GM12872 (cell line): Measurements from ENCODE around the gene SRSF2.
A peak's percentile ranks its signal among the peaks of the same experiment; 100 is the strongest.

Experiments
- TF ChIP-seq, protein P1 (sequence below): IDR thresholded peaks from 3 replicates; pipeline ENCODE4 v1.5.1; 2011; ENCODE audit warnings: low read depth, mild to moderate bottlenecking, low read length, moderate library complexity; ENCODE audit not compliant: insufficient read depth

Gene SRSF2

GRCh38 chr17:76720211-76720610, 16.9 kb downstream of the SRSF2 start:
- TF ChIP-seq, protein P1, sequence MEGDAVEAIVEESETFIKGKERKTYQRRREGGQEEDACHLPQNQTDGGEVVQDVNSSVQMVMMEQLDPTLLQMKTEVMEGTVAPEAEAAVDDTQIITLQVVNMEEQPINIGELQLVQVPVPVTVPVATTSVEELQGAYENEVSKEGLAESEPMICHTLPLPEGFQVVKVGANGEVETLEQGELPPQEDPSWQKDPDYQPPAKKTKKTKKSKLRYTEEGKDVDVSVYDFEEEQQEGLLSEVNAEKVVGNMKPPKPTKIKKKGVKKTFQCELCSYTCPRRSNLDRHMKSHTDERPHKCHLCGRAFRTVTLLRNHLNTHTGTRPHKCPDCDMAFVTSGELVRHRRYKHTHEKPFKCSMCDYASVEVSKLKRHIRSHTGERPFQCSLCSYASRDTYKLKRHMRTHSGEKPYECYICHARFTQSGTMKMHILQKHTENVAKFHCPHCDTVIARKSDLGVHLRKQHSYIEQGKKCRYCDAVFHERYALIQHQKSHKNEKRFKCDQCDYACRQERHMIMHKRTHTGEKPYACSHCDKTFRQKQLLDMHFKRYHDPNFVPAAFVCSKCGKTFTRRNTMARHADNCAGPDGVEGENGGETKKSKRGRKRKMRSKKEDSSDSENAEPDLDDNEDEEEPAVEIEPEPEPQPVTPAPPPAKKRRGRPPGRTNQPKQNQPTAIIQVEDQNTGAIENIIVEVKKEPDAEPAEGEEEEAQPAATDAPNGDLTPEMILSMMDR: no peak

- TF ChIP-seq, protein P1: no peak
Measured at GRCh38 chr17:76718516-76718915, 18.6 kb downstream of the SRSF2 start.

DNA sequence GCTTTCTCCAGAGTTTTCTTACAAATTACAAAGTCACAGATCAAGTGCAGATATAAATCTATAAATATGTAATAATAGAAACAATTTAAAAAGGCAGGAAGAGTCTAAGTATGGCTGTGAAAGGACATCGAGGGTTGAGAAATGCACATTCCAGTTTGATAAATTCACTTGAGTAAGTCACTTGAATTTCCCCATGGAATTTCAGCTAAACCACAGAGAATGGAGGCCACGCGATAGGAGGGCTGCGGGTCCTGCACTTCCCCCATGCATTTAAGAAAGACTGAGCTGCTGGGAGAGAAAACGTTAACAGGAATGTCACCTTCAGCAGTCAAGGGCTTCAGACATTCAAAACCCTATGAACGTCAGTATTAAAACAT, 20.3 kb downstream of the SRSF2 start:
- TF ChIP-seq, protein P1: no peak

DNA sequence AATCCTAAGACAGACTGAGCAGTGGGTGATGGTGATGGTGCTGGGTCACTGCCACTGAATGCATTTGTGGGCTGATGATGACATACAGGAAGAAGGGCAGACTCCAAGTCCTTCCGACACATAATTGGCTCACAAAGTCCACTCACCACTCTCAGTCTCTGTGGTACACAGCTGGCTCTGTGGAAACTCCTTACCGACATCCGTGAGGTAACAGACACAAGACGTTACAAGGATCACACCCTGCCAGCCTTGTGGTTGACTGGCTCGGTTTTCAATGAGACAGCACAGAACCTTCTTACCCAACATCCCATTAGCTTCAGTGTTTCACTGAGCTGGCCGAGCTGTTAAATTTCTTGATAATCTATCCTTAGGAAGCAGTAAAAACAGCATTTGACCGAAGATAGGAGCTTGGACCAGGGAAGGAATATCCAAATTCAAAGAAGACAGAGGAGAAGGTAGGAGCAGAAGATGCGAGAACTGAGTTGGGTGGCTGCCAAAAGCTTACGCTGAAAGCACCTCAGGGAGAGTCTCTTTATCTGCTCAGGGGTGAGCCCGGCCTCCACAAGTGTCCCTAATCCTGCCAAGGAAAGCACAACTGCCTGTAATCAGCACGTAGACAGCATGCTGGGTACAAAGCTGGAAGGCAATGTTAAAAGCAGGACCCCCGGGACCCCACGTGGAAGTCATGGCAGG, 20.8 kb downstream of the SRSF2 start:
- TF ChIP-seq, protein P1: no peak

GRCh38 chr17:76715496-76715830, 21.7 kb downstream of the SRSF2 start:
- TF ChIP-seq, protein P1: no peak

DNA sequence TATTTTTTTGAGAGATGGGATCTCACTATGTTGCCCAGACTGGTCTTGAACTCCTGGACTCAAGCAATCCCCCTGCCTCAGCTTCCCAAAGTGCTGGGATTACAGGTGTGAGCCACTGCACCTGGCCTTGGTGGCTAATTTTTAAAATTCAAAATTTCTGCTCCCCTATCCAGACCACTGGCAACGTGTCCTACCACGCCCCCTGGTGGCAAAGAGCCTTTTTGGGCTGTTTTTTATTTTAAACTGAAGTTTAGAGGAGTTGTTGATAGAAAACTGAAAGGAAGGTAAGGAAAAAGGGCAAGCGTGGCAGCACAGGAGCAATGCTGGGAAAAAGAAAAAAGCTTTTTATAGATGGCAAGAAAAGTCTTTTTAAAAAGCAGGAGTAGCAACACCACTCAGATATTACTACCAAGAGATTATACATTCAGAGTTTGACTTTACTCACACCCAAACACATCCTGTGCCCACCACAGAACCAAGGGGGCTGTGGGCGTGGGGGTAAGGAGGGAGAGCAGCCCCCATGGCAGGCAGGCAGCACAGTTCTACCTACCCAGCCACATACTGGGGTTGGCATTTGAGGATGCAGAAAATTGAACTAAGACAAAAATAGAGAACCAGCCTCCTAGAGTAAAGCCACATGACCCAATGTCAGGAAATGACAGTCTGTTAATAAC, 22.2 kb downstream of the SRSF2 start:
- TF ChIP-seq, protein P1: peak; percentile 64; the same call in 2 of the 3 replicates

DNA sequence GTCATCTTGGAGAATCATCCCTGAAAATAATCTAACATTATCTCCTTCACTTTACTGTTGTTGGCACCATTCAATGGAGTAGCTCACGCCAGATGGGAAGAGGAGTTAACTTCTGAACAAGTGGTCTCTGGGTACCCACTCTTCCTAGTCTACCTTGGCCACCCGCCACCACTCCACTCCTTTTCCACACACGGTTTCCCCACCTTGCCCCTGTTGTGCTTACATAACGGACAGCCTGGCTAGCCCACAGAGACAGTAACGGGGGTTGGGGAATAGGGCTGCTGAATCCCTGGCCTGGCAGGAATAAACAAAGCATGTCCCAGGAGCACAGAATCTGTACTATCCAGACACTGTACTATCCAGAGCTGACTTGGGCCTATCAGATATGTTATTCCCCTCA, 22.8 kb downstream of the SRSF2 start:
- TF ChIP-seq, protein P1: no peak
